GM23338 (cell line): ENCODE data around the gene ACOT2.

Experiments used
- EZH2phosphoT487 ChIP-seq: fragments of 200-600 bp; sonication (generic); IDR thresholded peaks from one replicate; pipeline ENCODE4 v1.8.1; 2018; ENCODE audit warnings: antibody characterized with exemption; ENCODE audit not compliant: unreplicated experiment
- TF ChIP-seq, protein P1 (sequence below), 2 experiments: fragments of 200-600 bp in 1 of 2; sonication (generic) in 1 of 2; conservative IDR thresholded peaks; 2 replicates each; pipeline versions ENCODE4 v1.5.1 to v1.6.1; 2016 to 2017; ENCODE audit warnings: antibody characterized with exemption in 2 of 2, low read depth in 2 of 2, mild to moderate bottlenecking in 2 of 2, moderate library complexity in 1 of 2

DNA sequence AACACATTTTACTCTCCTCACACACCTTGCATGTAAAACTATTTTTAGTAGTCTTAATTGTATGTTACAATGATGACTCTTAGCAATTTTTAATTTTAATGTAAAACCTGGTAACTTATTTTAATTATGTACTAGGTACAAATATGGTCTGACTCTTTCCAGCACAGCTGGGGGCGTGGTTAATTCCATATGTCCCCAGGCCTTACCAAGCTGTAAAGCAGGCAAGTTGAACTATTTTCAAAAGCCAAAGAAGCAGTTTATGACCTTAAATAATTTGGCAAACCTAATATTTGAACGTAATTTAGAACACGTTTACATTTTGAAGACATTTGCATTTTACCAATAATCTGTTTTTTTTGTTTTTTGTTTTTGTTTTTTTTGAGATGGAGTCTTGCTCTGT lies 34.0 kb downstream of the ACOT2 start:
- TF ChIP-seq EZH2phosphoT487, result no peak
- TF ChIP-seq, protein P1, sequence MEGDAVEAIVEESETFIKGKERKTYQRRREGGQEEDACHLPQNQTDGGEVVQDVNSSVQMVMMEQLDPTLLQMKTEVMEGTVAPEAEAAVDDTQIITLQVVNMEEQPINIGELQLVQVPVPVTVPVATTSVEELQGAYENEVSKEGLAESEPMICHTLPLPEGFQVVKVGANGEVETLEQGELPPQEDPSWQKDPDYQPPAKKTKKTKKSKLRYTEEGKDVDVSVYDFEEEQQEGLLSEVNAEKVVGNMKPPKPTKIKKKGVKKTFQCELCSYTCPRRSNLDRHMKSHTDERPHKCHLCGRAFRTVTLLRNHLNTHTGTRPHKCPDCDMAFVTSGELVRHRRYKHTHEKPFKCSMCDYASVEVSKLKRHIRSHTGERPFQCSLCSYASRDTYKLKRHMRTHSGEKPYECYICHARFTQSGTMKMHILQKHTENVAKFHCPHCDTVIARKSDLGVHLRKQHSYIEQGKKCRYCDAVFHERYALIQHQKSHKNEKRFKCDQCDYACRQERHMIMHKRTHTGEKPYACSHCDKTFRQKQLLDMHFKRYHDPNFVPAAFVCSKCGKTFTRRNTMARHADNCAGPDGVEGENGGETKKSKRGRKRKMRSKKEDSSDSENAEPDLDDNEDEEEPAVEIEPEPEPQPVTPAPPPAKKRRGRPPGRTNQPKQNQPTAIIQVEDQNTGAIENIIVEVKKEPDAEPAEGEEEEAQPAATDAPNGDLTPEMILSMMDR (conservative IDR thresholded peaks at IDR 0.05; ENCODE audit: low read depth in 2 of 2), result no peak
